MCF 10A (cell line): ENCODE measurements around the gene CEACAM6. TPM values are rescaled to one million over a fixed set of nuclear protein-coding genes. Genes with fewer than 3 reads are reported as not detected.

ENCODE experiments used
- BruUV-seq: library from RNA; stranded (reverse); fragments of 400-500 nt; replicated peaks from 2 replicates; lab custom pipeline; 2021; lab: Mats Ljungman, UMichigan
- CTCF ChIA-PET: fragments of 300-600 bp; sonication (Branson Sonifier 250); formaldehyde crosslinking; extraction: SDS; loops from one replicate; lab custom pipeline; 2021; ENCODE audit warnings: antibody characterized with exemption, inconsistent platforms; lab: Yijun Ruan, JAX
- POLR2A ChIA-PET: fragments of 300-600, 350-650 bp; sonication (Branson Sonifier 250); formaldehyde crosslinking; extraction: SDS; loops from one replicate; lab custom pipeline; 2020; ENCODE audit warnings: antibody characterized with exemption, inconsistent platforms; lab: Yijun Ruan, JAX
- DNase-seq: peaks from one replicate; pipeline ENCODE4 v3.0.0-alpha.2; 2018; ENCODE audit not compliant: unreplicated experiment
- H3K27ac Mint-ChIP-seq: one replicate; pipeline ENCODE4 v1.8.0; 2022; ENCODE audit warnings: mild to moderate bottlenecking, low read depth, mixed read lengths; ENCODE audit not compliant: unreplicated experiment
- H3K27me3 Mint-ChIP-seq: one replicate; pipeline ENCODE4 v1.8.0; 2022; ENCODE audit warnings: mixed read lengths; ENCODE audit not compliant: insufficient read depth, unreplicated experiment
- H3K36me3 Mint-ChIP-seq: one replicate; pipeline ENCODE4 v1.8.0; 2022; ENCODE audit warnings: mild to moderate bottlenecking, moderate library complexity, mixed read lengths; ENCODE audit not compliant: insufficient read depth, unreplicated experiment
- H3K4me1 Mint-ChIP-seq: one replicate; pipeline ENCODE4 v1.8.0; 2022; ENCODE audit warnings: mixed read lengths; ENCODE audit not compliant: insufficient read depth, unreplicated experiment
- H3K4me3 Mint-ChIP-seq: one replicate; pipeline ENCODE4 v1.8.0; 2022; ENCODE audit warnings: mild to moderate bottlenecking, moderate library complexity, mixed read lengths; ENCODE audit not compliant: unreplicated experiment
- H3K9me3 Mint-ChIP-seq: one replicate; pipeline ENCODE4 v1.8.0; 2022; ENCODE audit warnings: mixed read lengths; ENCODE audit not compliant: unreplicated experiment
- CTCF ChIP-seq: fragments of 200-600 bp; IDR thresholded peaks from one replicate; pipeline ENCODE4 v1.8.0; 2022; ENCODE audit warnings: antibody characterized with exemption, mild to moderate bottlenecking; ENCODE audit not compliant: unreplicated experiment
- intact Hi-C: fragments of 100-400 bp; cut with micrococcal nuclease; formaldehyde crosslinking; loops from 2 replicates; pipeline ENCODE4 v1.14.1; 2022
- total RNA-seq: library from RNA; stranded (reverse); gene quantifications from 2 replicates; pipeline ENCODE4 v1.2.3, GENCODE V29; 2022

CEACAM6 gene
- total RNA-seq, 1 experiment from 2014 or later = not detected

- no peak for DNase-seq
- Mint-ChIP-seq H3K4me1 (no peaks in the 10 kb centered on the region), H3K4me3 (no peak overlapping the region), H3K9me3 (no peaks in the 10 kb centered on the region), H3K36me3 (no peaks in the 10 kb centered on the region), H3K27ac (no peak overlapping the region), H3K27me3 (peaks cover 71% of the 10 kb centered on the region)
- BruUV-seq = no TSS peak
- CTCF ChIA-PET = interaction anchor here (1.0 kb wide), 1 partner anchor 13 kb away, joined by 3 read pairs; no protein-coding TSS in a partner anchor
- POLR2A ChIA-PET = no interaction called here
- intact Hi-C loops = no loop called here
- TF ChIP-seq CTCF = no peak
Measured at GRCh38 chr19:41734156-41734555, 21.2 kb upstream of the CEACAM6 start.

DNA sequence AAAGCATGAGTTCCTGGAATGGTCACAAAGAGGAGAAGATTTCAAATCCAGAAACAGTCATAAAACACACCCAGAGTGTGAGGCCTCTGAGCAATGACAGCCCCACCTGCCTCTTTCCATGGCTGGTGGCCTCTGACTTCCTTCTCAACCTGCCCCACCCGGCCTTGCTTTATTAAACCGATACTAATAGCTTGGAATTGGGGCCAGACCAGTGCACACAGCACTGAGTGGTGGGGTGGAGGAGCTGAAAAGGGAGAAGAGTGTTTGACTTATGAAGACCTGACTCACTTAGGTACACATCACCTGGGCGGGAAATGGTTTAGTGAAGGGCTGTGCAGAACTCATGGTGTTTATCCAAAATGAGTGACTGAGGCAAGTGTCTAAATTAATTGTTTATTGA, 20.7 kb upstream of the CEACAM6 start:
- no peaks in the 10 kb centered on the region for H3K4me1 Mint-ChIP-seq
- no peaks in the 10 kb centered on the region for H3K36me3 Mint-ChIP-seq
- ChIA-PET CTCF (interaction anchor here (1.0 kb wide), 1 partner anchor 12 kb away, joined by 3 read pairs; no protein-coding TSS in a partner anchor), POLR2A (no interaction called here)
- H3K27ac Mint-ChIP-seq = no peak overlapping the region
- BruUV-seq = no TSS peak
- H3K27me3 Mint-ChIP-seq = peaks cover 76% of the 10 kb centered on the region
- TF ChIP-seq CTCF = no peak
- DNase-seq = no peak
- intact Hi-C loops = no loop called here
- H3K4me3 Mint-ChIP-seq = no peak overlapping the region
- no peaks in the 10 kb centered on the region for H3K9me3 Mint-ChIP-seq

DNA sequence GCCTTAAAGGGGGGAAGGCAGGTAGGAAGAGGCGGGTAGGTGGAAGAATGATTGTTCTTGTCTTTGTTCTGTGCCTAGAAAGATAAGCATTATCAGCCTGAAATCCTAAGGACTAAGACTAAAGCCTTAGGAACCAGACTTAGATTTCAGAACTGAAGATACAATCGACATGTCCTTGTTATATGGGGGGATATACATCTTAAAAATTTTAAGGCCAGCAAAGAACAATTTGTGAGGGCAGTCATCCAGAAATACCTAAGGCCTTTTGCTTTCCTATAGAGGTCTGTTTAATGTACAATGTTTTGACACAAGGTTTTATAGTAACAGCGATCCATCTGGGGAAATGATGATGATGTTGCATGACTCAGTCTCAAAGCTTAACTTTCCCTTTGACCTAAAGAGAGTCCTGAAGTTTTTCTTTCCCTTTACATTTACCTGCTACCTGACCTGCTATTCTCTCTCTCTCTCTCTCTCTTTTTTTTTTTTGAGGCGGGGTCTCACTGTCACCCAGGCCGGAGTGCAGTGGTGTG, 20.2 kb upstream of the CEACAM6 start:
- no TSS peak for BruUV-seq
- no peak for TF ChIP-seq CTCF
- ChIA-PET CTCF (interaction anchor here (0.6 kb wide), 1 partner anchor 219 kb away, joined by 3 read pairs; no protein-coding TSS in a partner anchor), POLR2A (no interaction called here)
- H3K4me3 Mint-ChIP-seq = no peak overlapping the region
- H3K4me1 Mint-ChIP-seq = no peaks in the 10 kb centered on the region
- no peak for DNase-seq
- no peaks in the 10 kb centered on the region for H3K36me3 Mint-ChIP-seq
- peaks cover 81% of the 10 kb centered on the region for H3K27me3 Mint-ChIP-seq
- H3K9me3 Mint-ChIP-seq = no peaks in the 10 kb centered on the region
- H3K27ac Mint-ChIP-seq = no peak overlapping the region
- intact Hi-C loops = no loop called here

DNA sequence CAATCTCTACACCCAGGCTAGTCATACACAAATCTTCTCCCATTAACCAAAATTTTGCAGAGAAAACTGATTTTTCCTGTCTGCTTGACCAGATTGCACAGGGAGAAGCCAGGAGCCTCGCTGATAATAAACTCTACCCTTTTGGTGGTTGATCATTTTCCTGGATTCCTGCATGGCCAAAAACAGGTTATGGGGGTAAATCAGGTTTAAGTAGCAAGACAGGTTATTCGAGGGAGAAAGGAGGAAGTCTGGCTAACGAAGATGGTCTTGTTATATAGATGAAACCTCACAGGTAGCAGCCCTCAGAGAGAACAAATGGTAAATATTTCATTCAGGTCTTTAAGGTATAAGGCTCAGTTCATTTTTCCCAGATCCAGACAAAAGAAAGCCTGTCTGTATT, 16.0 kb upstream of the CEACAM6 start:
- Mint-ChIP-seq H3K4me1 (no peaks in the 10 kb centered on the region), H3K9me3 (no peaks in the 10 kb centered on the region), H3K27ac (no peak overlapping the region), H3K27me3 (peaks cover 68% of the 10 kb centered on the region), H3K4me3 (no peak overlapping the region), H3K36me3 (no peaks in the 10 kb centered on the region)
- no peak for DNase-seq
- TF ChIP-seq CTCF = no peak
- no TSS peak for BruUV-seq
- ChIA-PET POLR2A (no interaction called here), CTCF (interaction anchor here (0.6 to 1.6 kb wide), 3 partner anchors 31 to 98 kb away, joined by 3 to 7 read pairs (median 6); no protein-coding TSS in a partner anchor)
- intact Hi-C loops = no loop called here
